Keratinocyte (primary cell): ENCODE results near the gene TK1. TPM values are rescaled to one million over a fixed set of nuclear protein-coding genes. Genes with fewer than 3 reads are reported as not detected.

Experiments used
- DNase-seq: peaks from one replicate; pipeline ENCODE4 v3.0.0-alpha.2; 2011; ENCODE audit warnings: low read depth, missing footprints, low spot score
- FAIRE-seq: peaks from 2 replicates; lab custom pipeline; 2011; peaks lifted over from hg19 to GRCh38; lab: Jason Lieb, UNC
- H2AFZ ChIP-seq: 2 replicates; pipeline ENCODE4 v1.6.0; 2012; ENCODE audit warnings: low read length, control low read depth, inconsistent platforms; ENCODE audit not compliant: control insufficient read depth
- H3K27ac ChIP-seq: 2 replicates; pipeline ENCODE4 v1.5.1; 2011; ENCODE audit warnings: low read length; ENCODE audit not compliant: control insufficient read depth, insufficient read depth
- H3K27me3 ChIP-seq: 3 replicates; pipeline ENCODE4 v1.6.0; 2011; ENCODE audit warnings: low read length; ENCODE audit not compliant: control insufficient read depth, insufficient read depth; ENCODE audit errors: extremely low read depth
- H3K36me3 ChIP-seq, 2 experiments: 2 replicates in 1 of 2; 3 replicates in 1 of 2; pipeline ENCODE4 v1.5.1; 2011; ENCODE audit warnings: low read length in 2 of 2, mild to moderate bottlenecking in 1 of 2; ENCODE audit not compliant: control insufficient read depth in 2 of 2, insufficient read depth in 2 of 2; ENCODE audit errors: extremely low read depth in 1 of 2
- H3K4me1 ChIP-seq: 3 replicates; pipeline ENCODE4 v1.5.1; 2011; ENCODE audit warnings: low read length; ENCODE audit not compliant: control insufficient read depth, insufficient read depth; ENCODE audit errors: extremely low read depth
- H3K4me2 ChIP-seq: 3 replicates; pipeline ENCODE4 v1.6.0; 2011; ENCODE audit warnings: low read depth, low read length; ENCODE audit not compliant: control insufficient read depth, insufficient read depth; ENCODE audit errors: extremely low read depth
- H3K4me3 ChIP-seq, 3 experiments: fragments of 200-600 bp in 1 of 3; sonication (generic) in 1 of 3; 2 replicates in 2 of 3; 3 replicates in 1 of 3; pipeline ENCODE4 v1.5.1; 2011 to 2016; ENCODE audit warnings: low read length in 3 of 3, mild to moderate bottlenecking in 3 of 3, control low read depth in 2 of 3, inconsistent platforms in 1 of 3, low read depth in 1 of 3, mixed read lengths in 1 of 3, mixed run types in 1 of 3, moderate library complexity in 1 of 3; ENCODE audit not compliant: control insufficient read depth in 2 of 3, insufficient read depth in 2 of 3; ENCODE audit errors: extremely low read depth in 1 of 3
- H3K79me2 ChIP-seq: 2 replicates; pipeline ENCODE4 v1.6.0; 2012; ENCODE audit warnings: low read length; ENCODE audit not compliant: control insufficient read depth, insufficient read depth
- H3K9ac ChIP-seq: 3 replicates; pipeline ENCODE4 v1.6.0; 2011; ENCODE audit warnings: low read length; ENCODE audit not compliant: control insufficient read depth, insufficient read depth; ENCODE audit errors: extremely low read depth
- H3K9me1 ChIP-seq: 3 replicates; pipeline ENCODE4 v1.6.0; 2011; ENCODE audit warnings: low read length; ENCODE audit not compliant: control insufficient read depth, insufficient read depth; ENCODE audit errors: extremely low read depth
- H3K9me3 ChIP-seq: 2 replicates; pipeline ENCODE4 v1.5.1; 2012; ENCODE audit warnings: low read depth, low read length; ENCODE audit not compliant: control insufficient read depth
- H4K20me1 ChIP-seq: 3 replicates; pipeline ENCODE4 v1.6.0; 2011; ENCODE audit warnings: low read length; ENCODE audit not compliant: control insufficient read depth, insufficient read depth; ENCODE audit errors: extremely low read depth
- EZH2 ChIP-seq: IDR thresholded peaks from one replicate; pipeline ENCODE4 v1.6.1; 2012; ENCODE audit warnings: inconsistent platforms, mild to moderate bottlenecking, low read length, moderate library complexity
- dilution Hi-C: fragments of 300-500 bp; cut with MboI; formaldehyde crosslinking; loops from one replicate; pipeline ENCODE4 v1.7.0; 2020; ENCODE audit warnings: low sequenced_read_pairs; ENCODE audit not compliant: extremely low pct_ligation_motif_present
- polyA plus RNA-seq, 5 experiments: library from polyadenylated mRNA; depleted of rRNA in 3 of 5; stranded (reverse) in 3 of 5; stranded (forward) in 1 of 5; unstranded in 1 of 5; fragments of >200 nt; gene quantifications; 1 replicate in 1 of 5; 2 replicates in 3 of 5; 3 replicates in 1 of 5; pipeline versions ENCODE4 v1.2.1 to v1.2.3, GENCODE V29; 2011 to 2012; ENCODE audit warnings: missing spikeins in 2 of 5, low read depth in 1 of 5, low replicate concordance in 1 of 5
- TF ChIP-seq, protein P1 (sequence below), 3 experiments: IDR thresholded peaks in 1 of 3; conservative IDR thresholded peaks in 1 of 3; optimal IDR thresholded peaks in 1 of 3; 2 replicates in 2 of 3; 3 replicates in 1 of 3; pipeline versions ENCODE3 to v1.5.1; 2011; ENCODE audit warnings: low read length in 3 of 3, mild to moderate bottlenecking in 3 of 3, moderate library complexity in 2 of 3, control low read depth in 1 of 3, inconsistent platforms in 1 of 3; ENCODE audit not compliant: insufficient read depth in 2 of 3; ENCODE audit errors: extremely low read depth in 1 of 3

Gene TK1
- polyA plus RNA-seq, 1 donor (not counting 4 experiments of a cell fraction or from before 2014, with no cell fraction given) = 21.8 TPM

DNA sequence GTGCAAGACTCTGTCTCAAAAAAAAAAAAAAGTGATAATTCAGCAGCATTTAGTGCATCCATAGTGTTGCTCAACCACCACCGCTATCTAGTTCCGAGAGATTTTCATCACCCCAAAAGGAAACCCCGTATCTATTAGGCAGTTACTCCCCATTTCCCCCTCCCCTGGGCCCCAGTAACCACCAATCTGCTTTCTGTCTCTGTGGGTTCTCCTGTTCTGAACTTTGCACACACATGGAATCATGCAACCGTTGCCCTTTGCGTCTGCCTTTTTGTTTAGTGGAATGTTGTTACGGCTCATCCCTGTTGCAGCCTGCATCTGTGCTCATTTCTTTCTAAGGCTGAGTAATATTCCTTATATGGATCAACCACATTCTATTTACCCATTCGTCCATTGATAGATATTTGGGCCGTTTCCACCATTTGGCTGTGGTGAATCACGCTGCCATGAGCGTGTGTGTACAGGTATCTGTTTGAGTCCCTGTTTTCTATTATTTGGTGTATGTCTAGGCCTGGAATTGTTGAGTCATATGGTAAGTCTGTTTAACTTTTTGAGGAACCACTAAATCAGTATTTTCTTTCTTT is 27.2 kb downstream of the TK1 start:
- H3K4me2 ChIP-seq = peak overlapping the region; percentile 63
- TF ChIP-seq, protein P1, sequence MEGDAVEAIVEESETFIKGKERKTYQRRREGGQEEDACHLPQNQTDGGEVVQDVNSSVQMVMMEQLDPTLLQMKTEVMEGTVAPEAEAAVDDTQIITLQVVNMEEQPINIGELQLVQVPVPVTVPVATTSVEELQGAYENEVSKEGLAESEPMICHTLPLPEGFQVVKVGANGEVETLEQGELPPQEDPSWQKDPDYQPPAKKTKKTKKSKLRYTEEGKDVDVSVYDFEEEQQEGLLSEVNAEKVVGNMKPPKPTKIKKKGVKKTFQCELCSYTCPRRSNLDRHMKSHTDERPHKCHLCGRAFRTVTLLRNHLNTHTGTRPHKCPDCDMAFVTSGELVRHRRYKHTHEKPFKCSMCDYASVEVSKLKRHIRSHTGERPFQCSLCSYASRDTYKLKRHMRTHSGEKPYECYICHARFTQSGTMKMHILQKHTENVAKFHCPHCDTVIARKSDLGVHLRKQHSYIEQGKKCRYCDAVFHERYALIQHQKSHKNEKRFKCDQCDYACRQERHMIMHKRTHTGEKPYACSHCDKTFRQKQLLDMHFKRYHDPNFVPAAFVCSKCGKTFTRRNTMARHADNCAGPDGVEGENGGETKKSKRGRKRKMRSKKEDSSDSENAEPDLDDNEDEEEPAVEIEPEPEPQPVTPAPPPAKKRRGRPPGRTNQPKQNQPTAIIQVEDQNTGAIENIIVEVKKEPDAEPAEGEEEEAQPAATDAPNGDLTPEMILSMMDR (optimal IDR thresholded peaks at IDR 0.05 in 1 of 3, IDR thresholded peaks at IDR 0.05 in 1 of 3, conservative IDR thresholded peaks at IDR 0.05 in 1 of 3; ENCODE audit: extremely low read depth in 1 of 3, insufficient read depth in 2 of 3, low read length in 3 of 3) = no peak
- TF ChIP-seq EZH2 = no peak
- peak; percentile 98 for FAIRE-seq

DNA sequence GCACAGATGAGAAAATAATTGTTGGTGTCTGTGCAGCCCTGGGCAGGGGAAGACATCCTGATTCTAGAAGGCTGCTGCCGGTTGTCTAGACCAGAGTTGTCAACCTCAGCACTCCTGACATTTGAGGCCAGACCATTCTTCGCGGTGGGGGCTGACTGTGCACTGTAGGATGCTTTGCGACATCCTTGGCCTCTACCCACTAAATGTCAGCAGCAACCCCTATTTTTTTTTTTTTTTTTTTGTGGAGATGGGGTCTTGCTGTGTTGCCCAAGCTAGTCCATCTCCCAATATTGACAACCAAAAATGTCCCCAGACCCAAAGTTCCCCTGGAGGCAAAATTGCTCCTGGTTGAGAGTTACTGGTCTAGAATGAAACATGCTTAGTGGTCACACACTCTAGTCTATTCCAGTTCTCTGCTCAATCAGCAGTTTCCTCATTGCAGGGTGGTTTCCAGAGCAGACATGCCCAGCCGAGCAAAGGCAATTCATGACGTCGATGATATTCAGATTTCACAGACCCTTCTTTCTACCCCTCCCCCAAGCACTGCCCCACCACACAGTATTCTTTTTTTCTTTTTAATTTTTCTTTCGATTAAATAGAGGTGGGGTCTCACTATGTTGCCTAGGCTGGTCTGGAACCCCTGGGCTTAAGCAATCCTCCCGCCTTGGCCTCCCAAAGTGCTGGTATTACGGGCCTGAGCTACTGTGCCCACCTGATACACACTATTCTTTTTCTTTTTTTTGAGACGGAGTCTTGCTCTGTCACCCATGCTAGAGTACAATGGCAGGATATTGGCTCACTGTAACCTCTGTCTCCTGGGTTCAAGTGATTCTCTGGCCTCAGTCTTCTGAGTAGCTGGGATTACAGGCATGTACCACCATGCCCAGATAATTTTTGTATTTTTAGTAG is 31.7 kb downstream of the TK1 start:
- dilution Hi-C loops = no loop called here

More for the DNA sequence above, 27.2 kb downstream of the TK1 start:
- Histone ChIP-seq H3K36me3 (no peaks in the 10 kb centered on the region), H3K4me3 (peak overlapping the region in 1 of 3 experiments; percentile 36), H3K9me3 (no peaks in the 10 kb centered on the region), H3K9me1 (no peaks in the 10 kb centered on the region), H2AFZ (peak overlapping the region; percentile 1), H3K27ac (peak overlapping the region; percentile 77), H3K79me2 (no peaks in the 10 kb centered on the region), H3K9ac (peak overlapping the region; percentile 53), H4K20me1 (no peaks in the 10 kb centered on the region), H3K27me3 (no peaks in the 10 kb centered on the region), H3K4me1 (peaks cover 35% of the 10 kb centered on the region)
- dilution Hi-C loops = no loop called here
- peak; percentile 90 for DNase-seq

More for the DNA sequence above, 31.7 kb downstream of the TK1 start:
- Histone ChIP-seq H3K27me3 (no peaks in the 10 kb centered on the region), H3K36me3 (no peaks in the 10 kb centered on the region), H3K9me3 (no peaks in the 10 kb centered on the region), H3K79me2 (no peaks in the 10 kb centered on the region), H3K4me2 (no peak overlapping the region), H3K27ac (no peak overlapping the region), H3K9me1 (no peaks in the 10 kb centered on the region), H3K9ac (no peak overlapping the region), H3K4me3 (no peak overlapping the region), H3K4me1 (peaks cover 29% of the 10 kb centered on the region), H2AFZ (no peak overlapping the region), H4K20me1 (no peaks in the 10 kb centered on the region)
- TF ChIP-seq EZH2 = no peak
- TF ChIP-seq, protein P1 (optimal IDR thresholded peaks at IDR 0.05 in 1 of 3, IDR thresholded peaks at IDR 0.05 in 1 of 3, conservative IDR thresholded peaks at IDR 0.05 in 1 of 3; ENCODE audit: extremely low read depth in 1 of 3, insufficient read depth in 2 of 3, low read length in 3 of 3) = no peak
- DNase-seq (no peak), FAIRE-seq (peak; percentile 67)
